Sciatic nerve (tissue), 2 donors: ENCODE results near the gene PTPRT. TPM values are rescaled to one million over a fixed set of nuclear protein-coding genes. Genes with fewer than 3 reads are reported as not detected.
"Not testable (repeated sequence)": the region's sequence is repeated elsewhere in the genome, so short reads cannot be mapped to it uniquely, and the experiment has no call there.

Source experiments
- ATAC-seq: fragments of 200-7000 bp; cut with Tn5 transposase; one replicate; pipeline ENCODE4 v1.9.1; 2020; ENCODE audit warnings: mild to moderate bottlenecking, moderate library complexity
- DNase-seq: peaks from one replicate; pipeline ENCODE4 v3.0.0-alpha.2; 2020; ENCODE audit warnings: low spot score
- intact Hi-C: fragments of 100-400 bp; cut with DNase I; formaldehyde crosslinking; loops from one replicate; pipeline ENCODE4 v1.14.2; 2022
- total RNA-seq: library from RNA; stranded (reverse); fragmentation: NEBNext Ultra II Directional; extraction: Animal tissue kit (Norgen Biotek cat#: 25700); gene quantifications from one replicate; pipeline ENCODE4 v1.2.1, GENCODE V29; 2021
- donor health status: DM: no; HTN: no; CAD: no.
- donor health status: DM: no; HTN: no; CAD: no.

Gene PTPRT
- total RNA-seq, 1 donor from 2014 or later: 0.45 TPM

GRCh38 chr20:42267793-42268384, 921.8 kb downstream of the PTPRT start:
- DNase-seq: no peak
- intact Hi-C loops: no loop called here

DNA sequence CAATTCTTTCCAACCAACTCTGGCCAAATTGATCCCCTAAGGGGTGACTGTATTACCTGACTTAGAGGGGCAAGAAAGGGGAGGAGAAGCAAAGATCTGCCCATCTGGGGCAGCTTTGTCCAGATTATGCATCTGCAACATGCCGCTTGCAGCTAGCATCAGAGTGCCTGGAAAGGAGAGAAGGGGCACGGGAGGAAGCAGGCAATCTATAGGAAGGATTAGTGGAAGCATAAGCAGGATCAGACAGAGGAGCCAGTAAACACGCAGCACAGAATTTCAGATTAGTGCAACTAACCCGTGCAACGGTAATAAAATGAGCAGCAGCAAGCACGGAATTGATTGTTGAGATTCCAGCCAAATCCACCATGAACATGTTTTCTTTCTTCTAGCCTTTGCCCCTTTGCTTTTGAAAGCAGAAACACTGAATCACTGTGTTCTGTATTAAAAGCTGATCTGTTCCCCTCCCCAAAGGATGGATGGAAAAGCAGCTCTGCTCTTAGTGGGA, 927.9 kb downstream of the PTPRT start:
- intact Hi-C loops: no loop called here
- no peak for DNase-seq
- ATAC-seq: no peak

More at GRCh38 chr20:42267793-42268384, 921.8 kb downstream of the PTPRT start:
- no peak for ATAC-seq

- intact Hi-C loops: no loop called here
- DNase-seq (no peak), ATAC-seq (no peak)
These were observed 929.5 kb downstream of the PTPRT start for GRCh38 chr20:42260184-42260583.

DNA sequence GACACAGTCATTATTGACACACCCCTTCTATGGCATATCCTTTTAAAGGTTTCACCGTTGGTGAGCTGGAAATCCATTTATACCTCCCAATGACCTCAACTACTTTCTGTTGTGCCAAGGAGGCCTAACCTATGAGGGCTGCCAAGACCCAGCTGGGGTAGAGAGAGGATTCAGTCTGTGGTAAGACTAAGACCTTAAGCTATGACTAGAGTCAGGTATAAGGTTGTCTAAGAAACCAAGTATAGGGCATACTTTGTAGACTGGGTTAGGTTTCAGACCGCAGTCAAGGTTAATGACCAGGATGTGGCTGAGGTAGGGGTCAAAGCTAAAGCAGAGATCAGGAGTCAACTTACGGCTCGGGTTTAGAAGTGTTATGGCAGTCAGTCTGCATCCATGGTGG, 930.3 kb downstream of the PTPRT start:
- ATAC-seq: no peak
- intact Hi-C loops: no loop called here
- DNase-seq: no peak

DNA sequence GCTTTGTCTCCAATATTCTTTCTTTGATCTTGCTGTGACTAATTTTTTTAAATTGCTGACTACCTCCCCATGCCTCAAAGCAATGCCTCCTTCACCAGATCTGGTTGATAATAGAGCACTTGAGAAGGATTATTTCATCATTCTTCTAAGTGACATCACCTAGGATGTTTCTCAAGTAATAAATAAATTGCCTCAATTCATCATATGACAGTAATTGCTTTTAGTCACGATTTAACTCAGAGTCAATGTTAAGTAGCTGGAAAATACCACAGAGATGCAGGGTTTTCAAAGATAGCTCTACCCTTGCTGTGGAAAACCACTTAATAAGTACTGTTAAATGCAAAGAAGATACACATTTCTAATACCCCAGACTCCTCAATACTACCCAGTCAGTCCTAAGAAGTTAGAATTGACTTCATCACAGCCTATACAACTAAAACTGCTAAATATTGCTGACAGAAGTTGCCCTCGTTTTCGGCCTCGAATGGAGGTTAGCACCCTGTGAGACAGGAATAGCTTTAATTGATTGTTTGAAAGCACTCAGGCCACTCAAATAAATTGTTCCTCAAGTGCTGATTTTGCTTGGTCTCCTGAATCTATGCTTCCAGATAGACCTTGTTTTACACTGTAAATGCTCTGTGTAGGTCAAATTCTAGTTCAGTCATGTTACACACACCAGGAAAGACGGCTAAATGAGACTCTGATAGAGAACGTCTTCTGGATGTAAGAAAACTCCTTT, 931.0 kb downstream of the PTPRT start:
- intact Hi-C loops: no loop called here
- DNase-seq (no peak), ATAC-seq (no peak)

- DNase-seq (no peak), ATAC-seq (no peak)
- intact Hi-C loops: no loop called here
These were observed 933.9 kb downstream of the PTPRT start for GRCh38 chr20:42255821-42256220.

GRCh38 chr20:42254673-42255072, 935.0 kb downstream of the PTPRT start:
- intact Hi-C loops: no loop called here
- DNase-seq: no peak
- no peak for ATAC-seq

DNA sequence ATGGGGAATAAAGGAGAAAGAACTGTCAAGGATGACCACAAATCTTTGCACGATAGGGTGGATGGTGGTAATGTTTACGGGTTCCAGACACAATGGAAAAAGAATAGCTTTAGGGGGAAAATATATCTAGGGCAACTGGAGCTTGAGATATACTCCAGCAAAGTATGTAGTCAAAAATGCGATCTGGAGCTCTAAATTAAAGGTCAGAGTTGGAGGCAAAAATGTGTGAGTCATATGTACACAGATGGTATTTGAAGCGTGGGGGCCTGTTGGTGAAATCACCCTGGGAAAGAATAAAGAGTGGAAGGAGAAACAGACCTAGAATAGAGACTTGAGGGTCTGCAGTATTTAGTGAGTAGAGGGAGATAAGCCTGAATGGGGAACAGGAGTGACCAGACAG, 937.6 kb downstream of the PTPRT start:
- intact Hi-C loops: no loop called here
- ATAC-seq (no peak), DNase-seq (no peak)

DNA sequence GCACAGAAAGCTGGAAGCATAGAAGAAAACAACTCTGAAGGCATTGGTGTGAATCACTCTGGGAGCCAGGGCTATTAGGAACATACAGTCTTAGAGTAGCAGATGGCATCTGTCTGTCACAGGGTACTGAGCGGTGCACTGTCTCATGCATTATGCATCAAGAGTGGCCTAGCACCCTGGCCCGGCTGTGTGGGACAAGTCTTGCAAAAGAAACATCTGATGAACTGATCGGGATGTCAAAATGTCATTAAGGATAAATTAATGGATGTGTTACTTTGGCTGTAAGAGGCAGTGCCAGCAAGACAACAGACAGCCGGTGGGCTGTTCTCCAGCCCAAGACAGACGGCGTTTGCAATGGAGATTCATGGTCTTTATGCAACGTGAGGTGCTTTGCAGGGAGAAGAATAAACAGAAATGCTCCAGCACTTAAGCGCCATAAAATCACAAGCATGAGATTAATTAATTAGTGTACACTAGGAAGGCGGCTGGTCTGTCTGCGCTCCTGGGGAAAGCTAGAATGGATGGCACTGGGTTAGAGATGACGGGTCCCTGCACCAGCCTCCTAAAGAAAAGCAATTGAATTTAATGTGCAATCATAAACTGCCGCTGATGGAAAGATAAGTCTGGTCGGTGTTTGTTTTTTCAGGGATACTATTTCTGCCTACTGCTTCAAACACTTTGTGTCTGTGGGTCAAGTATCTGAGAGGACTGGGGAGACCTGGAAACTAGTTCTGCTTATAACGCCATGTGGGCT, 970.9 kb downstream of the PTPRT start:
- no peak for DNase-seq
- intact Hi-C loops: no loop called here
- no peak for ATAC-seq

GRCh38 chr20:42214074-42214473, 975.6 kb downstream of the PTPRT start:
- no peak for DNase-seq
- no peak for ATAC-seq
- intact Hi-C loops: no loop called here

DNA sequence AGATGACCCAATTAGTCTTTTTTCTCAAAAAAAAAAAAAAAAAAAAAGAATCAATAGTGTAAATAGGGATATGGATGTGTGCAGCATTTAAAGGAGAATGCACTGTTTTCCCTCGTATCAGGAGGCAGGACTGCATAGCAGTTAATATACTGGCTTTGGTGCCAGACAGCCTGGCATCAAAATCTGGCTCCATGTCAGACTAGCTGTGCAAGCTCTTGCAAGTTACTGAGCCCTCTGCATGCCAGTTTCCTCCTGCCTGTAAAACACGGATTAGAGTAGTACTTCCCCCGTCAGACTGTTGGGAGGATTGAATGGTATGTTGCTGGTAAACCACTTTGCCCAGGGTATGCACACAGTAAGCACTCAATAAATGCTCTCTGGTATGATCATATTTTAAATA, 977.3 kb downstream of the PTPRT start:
- ATAC-seq (no peak), DNase-seq (no peak)
- intact Hi-C loops: no loop called here

- DNase-seq, intact Hi-C loops, ATAC-seq: not testable (repeated sequence)
These were observed 983.1 kb downstream of the PTPRT start for GRCh38 chr20:42206557-42206956.

DNA sequence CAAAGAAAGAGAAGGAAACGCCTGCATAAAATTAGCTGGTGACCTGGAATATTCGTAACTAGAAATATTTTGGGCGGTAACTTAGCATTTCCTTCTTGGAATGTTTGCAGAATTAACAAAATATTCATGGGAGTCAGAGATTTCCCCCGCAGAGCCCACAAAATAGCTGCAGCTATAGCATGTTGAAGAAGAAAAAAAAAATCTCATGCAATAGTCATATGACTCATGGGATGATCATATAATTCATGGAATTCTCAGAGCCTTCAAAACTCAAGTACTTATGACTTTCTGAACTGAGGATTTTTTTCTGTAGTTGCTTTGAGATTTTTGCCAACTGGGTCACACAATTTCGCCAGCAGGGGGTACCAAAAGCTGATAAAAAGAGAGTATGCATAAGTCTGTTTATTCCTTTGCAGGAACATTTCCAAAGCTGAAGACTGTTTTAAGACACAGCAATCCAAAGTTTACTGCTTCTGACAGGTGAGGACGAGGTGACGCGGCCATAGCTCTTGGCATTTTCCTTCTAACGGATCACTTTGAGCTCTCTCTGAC, 985.5 kb downstream of the PTPRT start:
- ATAC-seq: no peak
- intact Hi-C loops: no loop called here

DNA sequence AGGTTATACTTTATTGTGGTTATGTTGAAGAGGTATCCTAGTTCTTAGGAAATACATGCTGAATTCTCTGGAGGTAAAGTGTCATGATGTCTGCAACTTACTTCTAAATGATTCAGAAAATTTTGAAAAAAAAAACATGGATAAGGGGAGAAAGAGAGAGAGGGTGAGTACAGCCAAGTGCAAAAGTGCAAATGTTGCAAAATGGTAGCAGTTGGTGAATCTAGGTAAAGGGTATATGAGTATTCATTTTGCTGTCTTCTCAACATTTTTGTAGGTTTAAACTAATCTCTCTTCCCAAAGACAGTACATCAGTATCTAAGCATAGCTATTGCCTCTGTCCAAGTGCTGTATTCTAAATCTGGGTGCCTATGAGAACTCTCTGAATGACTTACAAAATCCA, 992.1 kb downstream of the PTPRT start:
- DNase-seq (no peak), ATAC-seq (no peak)
- intact Hi-C loops: no loop called here

More for the DNA sequence above, 985.5 kb downstream of the PTPRT start:
- no peak for DNase-seq

- DNase-seq: no peak
- intact Hi-C loops: no loop called here
- no peak for ATAC-seq
These were observed 996.6 kb downstream of the PTPRT start for GRCh38 chr20:42193119-42193518.

DNA sequence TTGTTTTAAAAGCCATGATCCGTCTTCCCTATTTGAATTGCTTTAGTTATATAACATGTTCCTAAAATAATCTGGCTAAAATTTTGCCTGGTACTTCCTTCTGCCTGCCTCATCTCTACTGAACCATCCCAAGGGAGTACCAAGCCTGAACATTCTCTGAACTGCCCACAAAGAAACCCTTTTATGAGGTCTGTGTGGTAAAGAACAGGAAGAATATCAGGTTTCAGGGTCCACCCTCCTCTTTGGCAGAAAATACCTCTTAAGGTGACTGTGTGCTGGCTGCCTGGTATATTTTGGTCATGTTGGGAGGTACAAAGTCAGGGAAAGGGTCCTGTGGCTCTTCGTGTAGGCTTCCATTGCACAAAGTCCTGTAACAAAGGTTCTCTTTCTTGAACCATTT, 997.4 kb downstream of the PTPRT start:
- intact Hi-C loops: no loop called here
- no peak for ATAC-seq
- DNase-seq: no peak

- no peak for ATAC-seq
These were observed 998.4 kb downstream of the PTPRT start for GRCh38 chr20:42191140-42191860.

DNA sequence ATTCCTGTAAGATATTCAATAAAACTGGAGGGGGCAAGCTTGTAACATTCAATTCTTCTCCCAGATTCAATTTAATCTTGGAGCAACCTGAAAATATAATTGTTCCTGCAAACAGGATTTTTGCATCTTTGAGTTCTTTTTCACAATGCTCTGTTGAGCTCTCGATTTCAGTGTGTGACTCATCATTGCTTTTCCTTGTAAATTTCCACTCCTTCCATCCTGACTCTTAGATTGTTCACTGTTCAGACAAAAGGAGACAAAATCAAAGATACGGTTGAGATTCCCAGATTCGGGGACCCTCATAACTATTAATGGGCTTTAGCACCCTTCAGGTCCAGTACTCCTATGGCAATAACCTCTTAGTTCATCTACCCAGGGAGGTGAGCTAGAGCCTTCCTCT, 999.6 kb downstream of the PTPRT start:
- DNase-seq: no peak
- ATAC-seq: no peak
- intact Hi-C loops: no loop called here

More at GRCh38 chr20:42191140-42191860, 998.4 kb downstream of the PTPRT start:
- intact Hi-C loops: no loop called here
- DNase-seq: no peak

- DNase-seq (no peak), ATAC-seq (no peak)
- intact Hi-C loops: no loop called here
These were observed 1003.4 kb downstream of the PTPRT start for GRCh38 chr20:42186337-42186736.
